Urothelium cell line (cell line): Measurements from ENCODE around the gene CNTROB.
"Not testable (repeated sequence)": the region's sequence is repeated elsewhere in the genome, so short reads cannot be mapped to it uniquely, and the experiment has no call there.

Experiments used
- DNase-seq: peaks from one replicate; pipeline ENCODE4 v3.0.0; 2011; ENCODE audit warnings: low spot score, mixed read lengths
- FAIRE-seq: peaks from 2 replicates; lab custom pipeline; 2011; peaks lifted over from hg19 to GRCh38; lab: Jason Lieb, UNC

CNTROB gene

GRCh38 chr17:7940034-7940433 lies 8.0 kb downstream of the CNTROB start:
- FAIRE-seq, result no peak
- no peak for DNase-seq

- FAIRE-seq, result no peak
Observed at GRCh38 chr17:7940743-7941142, 8.7 kb downstream of the CNTROB start.

GRCh38 chr17:7943291-7943690 lies 11.3 kb downstream of the CNTROB start:
- FAIRE-seq (no peak), DNase-seq (no peak)

More at GRCh38 chr17:7940743-7941142, 8.7 kb downstream of the CNTROB start:
- DNase-seq, result no peak

GRCh38 chr17:7944326-7944725 lies 12.3 kb downstream of the CNTROB start:
- DNase-seq (no peak), FAIRE-seq (no peak)

- FAIRE-seq, result no peak
- DNase-seq, result no peak
Observed at GRCh38 chr17:7945651-7946050, 13.6 kb downstream of the CNTROB start.

- FAIRE-seq (no peak), DNase-seq (no peak)
Observed at GRCh38 chr17:7946441-7946840, 14.4 kb downstream of the CNTROB start.

- FAIRE-seq (no peak), DNase-seq (no peak)
Observed at GRCh38 chr17:7947651-7948050, 15.6 kb downstream of the CNTROB start.

- DNase-seq, result no peak
- no peak for FAIRE-seq
Observed at GRCh38 chr17:7950578-7950977, 18.6 kb downstream of the CNTROB start.

- DNase-seq (no peak), FAIRE-seq (no peak)
Observed at GRCh38 chr17:7951143-7951792, 19.3 kb downstream of the CNTROB start.

GRCh38 chr17:7953266-7953665 lies 21.3 kb downstream of the CNTROB start:
- not testable (repeated sequence) for FAIRE-seq, DNase-seq

GRCh38 chr17:7955414-7956227 lies 23.6 kb downstream of the CNTROB start:
- no peak for DNase-seq
- no peak for FAIRE-seq

GRCh38 chr17:7956228-7956965 lies 24.4 kb downstream of the CNTROB start:
- FAIRE-seq (no peak), DNase-seq (no peak)

- FAIRE-seq, result no peak
- no peak for DNase-seq
Observed at GRCh38 chr17:7959503-7960253, 27.7 kb downstream of the CNTROB start.

- FAIRE-seq, result no peak
- DNase-seq, result no peak
Observed at GRCh38 chr17:7961421-7961820, 29.4 kb downstream of the CNTROB start.

- DNase-seq (no peak), FAIRE-seq (no peak)
Observed at GRCh38 chr17:7967751-7968150, 35.7 kb downstream of the CNTROB start.

GRCh38 chr17:7969433-7969832 lies 37.4 kb downstream of the CNTROB start:
- DNase-seq, result no peak
- no peak for FAIRE-seq

- DNase-seq (no peak), FAIRE-seq (no peak)
Observed at GRCh38 chr17:7971651-7972050, 39.6 kb downstream of the CNTROB start.

GRCh38 chr17:7972131-7972785 lies 40.3 kb downstream of the CNTROB start:
- DNase-seq (no peak), FAIRE-seq (no peak)

- FAIRE-seq (no peak), DNase-seq (no peak)
Observed at GRCh38 chr17:7974638-7975131, 42.7 kb downstream of the CNTROB start.

- DNase-seq (no peak), FAIRE-seq (no peak)
Observed at GRCh38 chr17:7977039-7977438, 45.0 kb downstream of the CNTROB start.
